Measurements from ENCODE around the gene DMXL1. TPM values are rescaled to one million over a fixed set of nuclear protein-coding genes. Genes with fewer than 3 reads are reported as not detected.

The DMXL1 gene
- total RNA-seq, 1 donor from 2014 or later: 45.5 TPM

GRCh38 chr5:119190470-119191095, 119.7 kb downstream of the DMXL1 start:
- Histone ChIP-seq H3K9me3 (ENCODE audit: low read depth) (no peaks in the 10 kb centered on the region), H3K4me1 (peaks cover 3% of the 10 kb centered on the region), H3K4me2 (no peak overlapping the region), H3K4me3 (no peak overlapping the region), H2AFZ (replicated peaks) (no peak overlapping the region), H3K79me2 (ENCODE audit: low read depth) (no peaks in the 10 kb centered on the region), H3F3A (ENCODE audit: low read depth) (no peaks in the 10 kb centered on the region), H3K36me3 (no peaks in the 10 kb centered on the region), H3K27me3 (no peaks in the 10 kb centered on the region), H3K9ac (no peak overlapping the region), H4K20me1 (ENCODE audit: low read depth) (no peaks in the 10 kb centered on the region), H3K27ac (no peak overlapping the region)
- Mint-ChIP-seq H3K27ac (no peak overlapping the region), H3K27me3 (ENCODE audit: insufficient read depth, low read depth) (no peaks in the 10 kb centered on the region), H3K9me3 (no peaks in the 10 kb centered on the region), H3K36me3 (peaks cover 9% of the 10 kb centered on the region), H3K4me3 (no peak overlapping the region), H3K4me1 (peaks cover 3% of the 10 kb centered on the region)
- no peak for DNase-seq (ENCODE audit: low spot score)
- no peak for TF ChIP-seq CTCF (IDR thresholded peaks at IDR 0.05)
- TF ChIP-seq EZH2phosphoT487 (IDR thresholded peaks at IDR 0.05): no peak
- TF ChIP-seq EZH2 (IDR thresholded peaks at IDR 0.05): no peak

DNA sequence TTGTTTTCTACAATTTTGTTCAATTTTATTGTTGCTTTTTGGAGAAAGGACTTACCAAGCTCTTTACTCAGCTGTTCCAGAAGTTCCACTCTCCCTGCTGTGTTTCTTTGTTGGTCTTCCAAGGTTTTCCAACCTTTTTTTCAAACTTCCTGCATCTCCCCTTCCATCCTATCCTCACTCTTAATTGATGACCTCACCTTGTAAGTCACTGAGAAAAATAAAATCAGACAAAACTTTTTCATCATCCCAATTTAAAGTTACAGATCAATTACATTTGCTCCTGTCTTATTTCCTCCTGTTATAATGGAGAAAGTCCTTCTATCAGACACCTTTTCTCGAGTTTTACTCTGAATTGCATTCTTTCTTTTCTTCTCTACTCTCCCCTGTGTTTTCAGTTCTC, 121.1 kb downstream of the DMXL1 start:
- H3K4me3 ChIP-seq: no peak overlapping the region
- H3K9me3 Mint-ChIP-seq: no peaks in the 10 kb centered on the region
- H4K20me1 ChIP-seq (ENCODE audit: low read depth): no peaks in the 10 kb centered on the region
- no peak for DNase-seq (ENCODE audit: low spot score)
- H3K4me2 ChIP-seq: no peak overlapping the region
- no peaks in the 10 kb centered on the region for H3K9me3 ChIP-seq (ENCODE audit: low read depth)
- no peaks in the 10 kb centered on the region for H3K36me3 ChIP-seq
- no peaks in the 10 kb centered on the region for H3F3A ChIP-seq (ENCODE audit: low read depth)
- H3K4me3 Mint-ChIP-seq: no peak overlapping the region
- H3K27me3 Mint-ChIP-seq (ENCODE audit: insufficient read depth, low read depth): no peaks in the 10 kb centered on the region
- no peaks in the 10 kb centered on the region for H3K4me1 ChIP-seq
- H3K27me3 ChIP-seq: no peaks in the 10 kb centered on the region
- TF ChIP-seq CTCF (IDR thresholded peaks at IDR 0.05): no peak
- no peak for TF ChIP-seq EZH2phosphoT487 (IDR thresholded peaks at IDR 0.05)
- H3K27ac ChIP-seq: no peak overlapping the region
- H3K36me3 Mint-ChIP-seq: peaks cover 8% of the 10 kb centered on the region
- H2AFZ ChIP-seq (replicated peaks): no peak overlapping the region
- H3K4me1 Mint-ChIP-seq: no peaks in the 10 kb centered on the region
- H3K27ac Mint-ChIP-seq: no peak overlapping the region
- H3K79me2 ChIP-seq (ENCODE audit: low read depth): no peaks in the 10 kb centered on the region
- no peak overlapping the region for H3K9ac ChIP-seq

GRCh38 chr5:119200795-119201194, 129.9 kb downstream of the DMXL1 start:
- Histone ChIP-seq H3K9me3 (ENCODE audit: low read depth) (no peaks in the 10 kb centered on the region), H3K4me2 (no peak overlapping the region), H3K4me1 (no peaks in the 10 kb centered on the region), H3F3A (ENCODE audit: low read depth) (no peaks in the 10 kb centered on the region), H4K20me1 (ENCODE audit: low read depth) (no peaks in the 10 kb centered on the region), H3K36me3 (peaks cover 10% of the 10 kb centered on the region), H3K9ac (no peak overlapping the region), H3K27me3 (no peaks in the 10 kb centered on the region), H3K79me2 (ENCODE audit: low read depth) (no peaks in the 10 kb centered on the region), H3K27ac (no peak overlapping the region), H2AFZ (replicated peaks) (no peak overlapping the region), H3K4me3 (no peak overlapping the region)
- TF ChIP-seq EZH2phosphoT487 (IDR thresholded peaks at IDR 0.05): no peak
- TF ChIP-seq EZH2 (IDR thresholded peaks at IDR 0.05): no peak
- TF ChIP-seq CTCF (IDR thresholded peaks at IDR 0.05): no peak
- no peaks in the 10 kb centered on the region for H3K27me3 Mint-ChIP-seq (ENCODE audit: insufficient read depth, low read depth)
- H3K4me1 Mint-ChIP-seq: no peaks in the 10 kb centered on the region
- peaks cover 5% of the 10 kb centered on the region for H3K9me3 Mint-ChIP-seq
- H3K36me3 Mint-ChIP-seq: peaks cover 45% of the 10 kb centered on the region
- no peak for DNase-seq (ENCODE audit: low spot score)
- no peak overlapping the region for H3K27ac Mint-ChIP-seq
- H3K4me3 Mint-ChIP-seq: no peak overlapping the region
